ENCODE measurements around the gene PDCD2L.

DNA sequence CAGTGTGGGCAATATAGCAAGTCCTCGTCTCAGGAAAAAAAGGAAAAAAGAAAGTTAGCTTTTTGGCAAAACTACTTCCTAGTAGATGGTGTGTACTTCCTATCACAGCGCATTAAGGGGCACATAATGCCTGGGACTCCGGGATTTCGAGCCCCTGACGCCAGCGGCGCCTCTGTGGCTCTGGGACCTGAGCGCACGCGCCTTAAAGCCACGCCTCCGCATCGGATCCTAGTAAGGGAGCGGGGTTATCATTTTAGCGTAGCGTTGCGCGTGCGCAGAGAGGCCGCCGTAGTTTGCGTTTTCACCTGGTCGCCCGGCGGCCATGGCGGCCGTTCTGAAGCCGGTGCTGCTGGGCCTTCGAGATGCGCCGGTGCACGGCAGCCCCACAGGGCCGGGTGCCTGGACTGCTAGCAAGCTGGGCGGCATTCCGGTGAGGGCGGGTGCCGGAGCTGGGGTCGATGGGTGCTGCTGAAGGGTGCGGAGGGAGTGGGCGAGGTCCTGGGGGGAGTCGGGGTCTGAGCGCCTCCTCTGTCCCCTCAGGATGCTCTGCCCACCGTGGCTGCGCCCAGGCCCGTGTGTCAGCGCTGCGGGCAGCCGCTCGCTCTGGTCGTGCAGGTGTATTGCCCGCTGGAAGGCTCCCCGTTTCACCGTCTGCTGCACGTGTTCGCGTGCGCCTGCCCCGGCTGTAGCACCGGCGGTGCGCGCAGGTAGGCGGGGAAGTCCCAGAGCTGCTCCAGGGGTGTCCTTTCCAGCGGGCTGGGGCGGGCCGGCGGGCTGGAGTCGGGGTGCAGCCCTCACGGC lies at the start of gene PDCD2L:
- TF ChIP-seq POLR2A (IDR thresholded peaks at IDR 0.05) (peak in 2 of 4 donors; percentile 36 to 77), CTCF (IDR thresholded peaks at IDR 0.05) (no peak), EP300 (IDR thresholded peaks at IDR 0.05) (no peak)

Measured in upper lobe of left lung (tissue), 4 donors.